ENCODE results near the gene VPS8.

The VPS8 gene

GRCh38 chr3:185062191-185062590 is 250.2 kb downstream of the VPS8 start:
- TF ChIP-seq, protein P1, sequence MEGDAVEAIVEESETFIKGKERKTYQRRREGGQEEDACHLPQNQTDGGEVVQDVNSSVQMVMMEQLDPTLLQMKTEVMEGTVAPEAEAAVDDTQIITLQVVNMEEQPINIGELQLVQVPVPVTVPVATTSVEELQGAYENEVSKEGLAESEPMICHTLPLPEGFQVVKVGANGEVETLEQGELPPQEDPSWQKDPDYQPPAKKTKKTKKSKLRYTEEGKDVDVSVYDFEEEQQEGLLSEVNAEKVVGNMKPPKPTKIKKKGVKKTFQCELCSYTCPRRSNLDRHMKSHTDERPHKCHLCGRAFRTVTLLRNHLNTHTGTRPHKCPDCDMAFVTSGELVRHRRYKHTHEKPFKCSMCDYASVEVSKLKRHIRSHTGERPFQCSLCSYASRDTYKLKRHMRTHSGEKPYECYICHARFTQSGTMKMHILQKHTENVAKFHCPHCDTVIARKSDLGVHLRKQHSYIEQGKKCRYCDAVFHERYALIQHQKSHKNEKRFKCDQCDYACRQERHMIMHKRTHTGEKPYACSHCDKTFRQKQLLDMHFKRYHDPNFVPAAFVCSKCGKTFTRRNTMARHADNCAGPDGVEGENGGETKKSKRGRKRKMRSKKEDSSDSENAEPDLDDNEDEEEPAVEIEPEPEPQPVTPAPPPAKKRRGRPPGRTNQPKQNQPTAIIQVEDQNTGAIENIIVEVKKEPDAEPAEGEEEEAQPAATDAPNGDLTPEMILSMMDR (IDR thresholded peaks at IDR 0.05; ENCODE audit: low read depth, low read length, missing control alignments), result no peak
- no peak for DNase-seq (ENCODE audit: extremely low read depth, low read depth)
- H3K4me3 ChIP-seq (replicated peaks; ENCODE audit: low read depth, low read length), result no peak overlapping the region

GRCh38 chr3:185063431-185063830 is 251.5 kb downstream of the VPS8 start:
- no peak for DNase-seq (ENCODE audit: extremely low read depth, low read depth)
- TF ChIP-seq, protein P1 (IDR thresholded peaks at IDR 0.05; ENCODE audit: low read depth, low read length, missing control alignments), result no peak
- H3K4me3 ChIP-seq (replicated peaks; ENCODE audit: low read depth, low read length), result no peak overlapping the region

- TF ChIP-seq, protein P1 (IDR thresholded peaks at IDR 0.05; ENCODE audit: low read depth, low read length, missing control alignments), result peak; percentile 15
- H3K4me3 ChIP-seq (replicated peaks; ENCODE audit: low read depth, low read length), result no peak overlapping the region
- no peak for DNase-seq (ENCODE audit: extremely low read depth, low read depth)
Measured at GRCh38 chr3:185065059-185065458, 253.1 kb downstream of the VPS8 start.

DNA sequence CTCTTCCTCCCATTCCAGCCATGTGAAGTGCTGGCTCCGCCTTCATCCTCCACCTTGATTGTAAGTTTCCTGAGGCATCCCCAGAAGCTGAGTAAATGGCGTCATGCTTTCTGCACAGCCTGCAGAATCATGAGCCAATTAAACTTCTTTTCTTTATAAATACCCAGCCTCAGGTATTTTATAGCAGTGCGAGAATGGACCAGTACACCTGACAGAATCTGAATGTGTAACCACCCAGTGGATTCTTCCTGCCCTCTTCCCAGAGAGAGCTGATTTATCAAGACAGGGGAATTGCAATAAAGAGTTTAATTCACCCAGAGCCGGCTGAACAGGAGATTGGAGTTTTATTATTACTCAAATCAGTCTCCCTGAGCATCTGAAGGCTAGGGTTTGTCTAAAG is 254.3 kb downstream of the VPS8 start:
- no peak overlapping the region for H3K4me3 ChIP-seq (replicated peaks; ENCODE audit: low read depth, low read length)
- TF ChIP-seq, protein P1 (IDR thresholded peaks at IDR 0.05; ENCODE audit: low read depth, low read length, missing control alignments), result no peak
- no peak for DNase-seq (ENCODE audit: extremely low read depth, low read depth)

DNA sequence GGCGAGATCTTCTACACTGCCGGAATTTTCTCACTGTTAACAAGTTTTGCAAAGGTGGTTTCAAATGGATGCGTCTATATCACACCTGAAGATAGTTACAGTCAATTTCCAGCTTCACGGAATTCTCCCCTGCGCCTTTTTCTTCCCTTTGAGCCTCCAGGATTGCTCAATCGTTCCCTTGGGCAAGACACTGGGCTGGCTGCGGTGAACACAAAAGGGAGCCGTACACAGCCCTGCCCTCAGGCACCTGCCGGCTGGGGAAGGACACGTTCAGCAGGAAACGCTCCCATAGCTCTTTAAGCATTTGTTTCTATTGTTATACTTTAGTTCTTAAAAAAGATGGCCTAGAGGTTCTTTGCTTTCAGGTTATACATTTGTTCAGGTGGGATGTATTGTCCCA is 255.2 kb downstream of the VPS8 start:
- DNase-seq (ENCODE audit: extremely low read depth, low read depth), result no peak
- no peak overlapping the region for H3K4me3 ChIP-seq (replicated peaks; ENCODE audit: low read depth, low read length)
- TF ChIP-seq, protein P1 (IDR thresholded peaks at IDR 0.05; ENCODE audit: low read depth, low read length, missing control alignments), result no peak

- TF ChIP-seq, protein P1 (IDR thresholded peaks at IDR 0.05; ENCODE audit: low read depth, low read length, missing control alignments), result no peak
- H3K4me3 ChIP-seq (replicated peaks; ENCODE audit: low read depth, low read length), result no peak overlapping the region
- no peak for DNase-seq (ENCODE audit: extremely low read depth, low read depth)
Measured at GRCh38 chr3:185069037-185070030, 257.4 kb downstream of the VPS8 start.
